Esophagus (tissue), 2 donors: Measurements from ENCODE around the gene RAET1G. TPM values are rescaled to one million over a fixed set of nuclear protein-coding genes. Genes with fewer than 3 reads are reported as not detected.
"Not testable (repeated sequence)": the region's sequence is repeated elsewhere in the genome, so short reads cannot be mapped to it uniquely, and the experiment has no call there.

Experiments
- H3K27ac ChIP-seq, 2 donors: one replicate each; pipeline ENCODE4 v1.5.1; 2013; ENCODE audit warnings: low read depth in 2 of 2, mild to moderate bottlenecking in 2 of 2, inconsistent platforms in 1 of 2, low read length in 1 of 2, moderate library complexity in 1 of 2
- H3K27me3 ChIP-seq, 2 donors: one replicate each; pipeline ENCODE4 v1.6.1; 2013; ENCODE audit warnings: low read length in 2 of 2, control low read depth in 1 of 2, mild to moderate bottlenecking in 1 of 2; ENCODE audit not compliant: insufficient read depth in 2 of 2, control insufficient read depth in 1 of 2
- H3K36me3 ChIP-seq, 2 donors: one replicate each; pipeline ENCODE4 v1.6.1; 2013; ENCODE audit warnings: low read length in 1 of 2; ENCODE audit not compliant: control insufficient read depth in 2 of 2, insufficient read depth in 2 of 2
- H3K4me1 ChIP-seq, 2 donors: one replicate each; pipeline ENCODE4 v1.6.1; 2013; ENCODE audit warnings: low read length in 1 of 2; ENCODE audit not compliant: control insufficient read depth in 2 of 2, insufficient read depth in 2 of 2
- H3K4me3 ChIP-seq, 2 donors: one replicate each; pipeline ENCODE4 v1.5.1; 2013; ENCODE audit warnings: low read length in 2 of 2, mild to moderate bottlenecking in 2 of 2, low read depth in 1 of 2, moderate library complexity in 1 of 2
- H3K9me3 ChIP-seq, 2 donors: one replicate each; pipeline ENCODE4 v1.6.1; 2013; ENCODE audit warnings: mild to moderate bottlenecking in 2 of 2, low read depth in 1 of 2, low read length in 1 of 2, moderate library complexity in 1 of 2; ENCODE audit not compliant: control insufficient read depth in 2 of 2, insufficient read depth in 1 of 2
- WGBS, 2 donors: extraction: QIAGEN DNeasy Blood & Tissue Kit; methylation state at CpG; one replicate each; pipeline ENCODE4 v1.1.7; 2013; 5-methylcytosine and 5-hydroxymethylcytosine counted together
- polyA plus RNA-seq, 2 donors: library from polyadenylated mRNA; stranded (reverse); fragments of 200-250 nt; gene quantifications; one replicate each; pipeline ENCODE4 v1.2.3, GENCODE V29; 2013
- donor health status: healthy with polysubstance abuse.
- donor health status: Bipolar disorder and iron deficiency.

RAET1G gene
- polyA plus RNA-seq, 2 donors = 8.9 to 21.2 TPM

DNA sequence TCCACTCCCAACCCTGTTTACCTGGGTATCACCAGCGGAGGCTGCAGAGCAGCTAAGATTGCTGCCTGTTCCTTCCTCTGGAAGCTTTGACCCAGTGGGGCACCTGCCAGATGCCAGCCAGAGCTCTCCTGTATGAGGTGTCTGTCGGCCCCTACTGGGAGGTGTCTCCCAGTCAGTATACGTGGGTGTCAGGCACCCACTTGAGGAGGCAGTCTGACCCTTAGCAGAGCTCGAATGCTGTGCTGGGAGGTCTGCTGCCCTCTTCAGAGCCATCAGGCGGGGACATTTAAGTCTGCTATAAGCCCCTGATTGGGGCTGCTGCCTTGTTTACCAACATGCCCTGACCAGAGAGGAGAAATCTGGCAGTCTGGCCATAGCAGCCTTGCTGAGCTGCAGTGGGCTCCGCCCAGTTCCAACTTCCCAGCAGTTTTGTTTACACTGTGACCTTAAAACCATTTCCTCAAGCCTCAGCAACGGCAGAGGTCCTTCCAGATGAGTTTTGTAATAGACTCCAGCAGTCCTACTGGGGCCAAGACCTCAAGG, 27.8 kb downstream of the RAET1G start:
- Histone ChIP-seq H3K27ac (peak overlapping the region; percentile 92 to 95), H3K9me3 (no peaks in the 10 kb centered on the region), H3K36me3 (no peaks in the 10 kb centered on the region), H3K27me3 (no peaks in the 10 kb centered on the region), H3K4me3 (no peak overlapping the region), H3K4me1 (peaks cover 16 to 34% of the 10 kb centered on the region in 2 donors)
- WGBS, 2 donors = 32 to 38% methylated on average over 7 of the region's 7 CpGs

GRCh38 chr6:149891864-149892263, 31.1 kb downstream of the RAET1G start:
- H3K27me3 ChIP-seq, H3K36me3 ChIP-seq, H3K9me3 ChIP-seq, H3K4me3 ChIP-seq, H3K27ac ChIP-seq: not testable (repeated sequence)
- WGBS, 2 donors = 77 to 87% methylated on average over 6 of the region's 6 CpGs
- H3K4me1 ChIP-seq = peaks cover 5 to 31% of the 10 kb centered on the region in 2 donors

GRCh38 chr6:149891259-149891658, 31.7 kb downstream of the RAET1G start:
- Histone ChIP-seq H3K9me3 (no peaks in the 10 kb centered on the region), H3K27me3 (no peaks in the 10 kb centered on the region), H3K4me1 (peaks cover 3 to 25% of the 10 kb centered on the region in 2 donors), H3K4me3 (no peak overlapping the region), H3K27ac (peak overlapping the region; percentile 6 to 62), H3K36me3 (no peaks in the 10 kb centered on the region)
- WGBS, 2 donors = 70 to 87% methylated on average over 3 of the region's 3 CpGs

DNA sequence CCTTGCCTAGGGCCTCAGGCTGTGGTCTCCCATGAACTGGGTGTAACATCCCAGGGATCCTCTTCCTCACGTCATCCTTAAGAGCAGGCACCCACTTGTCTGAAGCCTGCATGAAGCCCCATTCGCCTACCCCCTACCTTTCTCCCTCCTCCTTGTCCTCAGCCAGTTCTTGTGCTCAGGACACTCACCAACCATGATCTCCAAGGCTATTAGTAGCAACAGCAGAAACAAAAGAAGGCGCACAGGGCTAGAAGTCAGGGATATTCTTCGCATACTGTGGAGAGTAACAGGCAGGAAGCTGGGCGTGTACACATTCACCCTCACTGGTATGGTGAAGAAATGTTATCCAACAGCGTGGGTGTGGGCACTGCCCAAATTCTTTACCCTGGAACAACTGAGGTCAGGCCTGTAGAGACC, 32.3 kb downstream of the RAET1G start:
- Histone ChIP-seq H3K9me3 (no peaks in the 10 kb centered on the region), H3K4me3 (no peak overlapping the region), H3K4me1 (peaks cover 3 to 20% of the 10 kb centered on the region in 2 donors), H3K36me3 (no peaks in the 10 kb centered on the region), H3K27ac (peak overlapping the region; percentile 62 to 70), H3K27me3 (no peaks in the 10 kb centered on the region)
- 39 to 51% methylated on average over 6 of the region's 6 CpGs for WGBS, 2 donors

GRCh38 chr6:149889326-149889725, 33.6 kb downstream of the RAET1G start:
- Histone ChIP-seq H3K36me3 (no peaks in the 10 kb centered on the region), H3K27me3 (no peaks in the 10 kb centered on the region), H3K27ac (peak overlapping the region in 1 of 2 donors; percentile 63), H3K4me1 (peaks cover 3 to 14% of the 10 kb centered on the region in 2 donors), H3K4me3 (no peak overlapping the region), H3K9me3 (no peaks in the 10 kb centered on the region)
- WGBS, 2 donors = 80 to 81% methylated on average over 7 of the region's 7 CpGs

GRCh38 chr6:149888659-149889058, 34.3 kb downstream of the RAET1G start:
- Histone ChIP-seq H3K4me1 (peaks cover 3 to 14% of the 10 kb centered on the region in 2 donors), H3K4me3 (no peak overlapping the region)

DNA sequence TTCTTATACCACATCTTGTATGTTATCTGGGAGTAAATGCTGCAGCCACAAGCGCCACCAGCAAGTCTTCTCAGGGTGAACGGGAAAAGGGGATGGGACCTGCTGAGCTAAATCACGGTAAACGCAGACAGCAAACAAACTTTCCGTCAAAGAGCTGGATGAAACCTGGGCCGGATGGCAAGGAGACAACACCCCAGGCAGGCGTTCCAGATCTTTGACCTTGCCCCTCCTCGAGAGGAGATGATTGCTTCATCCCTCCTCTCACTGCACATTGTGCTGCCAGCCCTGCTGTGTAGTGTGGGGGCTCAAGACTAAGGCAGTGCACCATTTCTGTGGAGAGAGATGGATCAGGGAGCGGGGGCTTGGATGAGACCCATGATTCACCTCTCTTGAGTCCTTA, 34.8 kb downstream of the RAET1G start:
- H3K36me3 ChIP-seq = no peaks in the 10 kb centered on the region
- H3K27ac ChIP-seq = peak overlapping the region; percentile 62 to 90
- H3K4me1 ChIP-seq = peaks cover 3 to 14% of the 10 kb centered on the region in 2 donors
- no peaks in the 10 kb centered on the region for H3K27me3 ChIP-seq
- WGBS, 2 donors = 50 to 66% methylated on average over 9 of the region's 9 CpGs
- H3K9me3 ChIP-seq = no peaks in the 10 kb centered on the region
- H3K4me3 ChIP-seq = no peak overlapping the region

More at GRCh38 chr6:149888659-149889058, 34.3 kb downstream of the RAET1G start:
- Histone ChIP-seq H3K27me3 (no peaks in the 10 kb centered on the region), H3K27ac (peak overlapping the region in 1 of 2 donors; percentile 88), H3K9me3 (no peaks in the 10 kb centered on the region), H3K36me3 (no peaks in the 10 kb centered on the region)
- WGBS, 2 donors = 47 to 60% methylated on average over 1 of the region's 1 CpG

DNA sequence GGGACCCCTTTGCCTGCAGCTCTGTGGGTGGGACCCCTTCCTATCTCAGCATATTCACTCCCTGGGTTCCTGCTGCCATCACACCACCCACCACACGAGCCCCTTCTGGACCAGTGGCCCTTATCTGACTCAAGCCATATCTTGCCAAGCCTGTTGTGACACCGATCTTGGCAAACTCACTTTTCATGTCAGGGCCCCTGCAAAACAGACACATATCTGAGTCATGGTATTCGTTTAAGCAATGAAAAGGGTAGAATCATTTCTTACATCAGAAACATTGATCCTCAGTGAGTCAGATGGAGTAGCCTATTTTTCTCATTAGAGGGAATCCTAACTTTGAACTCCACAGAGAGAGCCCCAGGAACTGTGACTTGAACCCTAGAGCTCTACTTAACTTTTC, 35.6 kb downstream of the RAET1G start:
- no peaks in the 10 kb centered on the region for H3K9me3 ChIP-seq
- WGBS, 2 donors = 42 to 50% methylated on average over 3 of the region's 3 CpGs
- H3K27me3 ChIP-seq = no peaks in the 10 kb centered on the region
- no peaks in the 10 kb centered on the region for H3K36me3 ChIP-seq
- peak overlapping the region; percentile 73 to 90 for H3K27ac ChIP-seq
- H3K4me3 ChIP-seq = no peak overlapping the region
- peaks cover 3 to 14% of the 10 kb centered on the region in 2 donors for H3K4me1 ChIP-seq

DNA sequence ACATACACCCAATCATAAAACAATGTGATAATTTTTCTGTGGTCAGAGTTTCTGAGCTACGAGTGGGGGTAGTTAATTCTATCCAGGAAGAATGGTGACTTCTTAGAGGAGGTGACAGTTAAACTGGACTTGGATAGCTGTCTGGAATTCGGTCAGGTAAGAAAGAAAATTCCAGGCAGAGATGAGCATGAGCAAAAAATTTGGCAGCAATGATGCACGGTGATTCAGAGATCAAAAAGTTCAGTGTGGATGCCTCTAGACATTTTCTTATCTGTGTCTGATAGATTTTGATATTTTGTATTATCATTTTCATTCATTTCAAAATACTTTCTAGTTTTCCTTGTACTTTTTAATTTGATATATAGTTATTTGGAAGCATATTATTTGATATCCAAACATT, 37.0 kb downstream of the RAET1G start:
- Histone ChIP-seq H3K9me3 (no peaks in the 10 kb centered on the region), H3K4me3 (no peak overlapping the region), H3K27me3 (no peaks in the 10 kb centered on the region), H3K27ac (no peak overlapping the region), H3K36me3 (no peaks in the 10 kb centered on the region), H3K4me1 (peaks cover 3 to 12% of the 10 kb centered on the region in 2 donors)
- 79 to 86% methylated on average over 3 of the region's 3 CpGs for WGBS, 2 donors

GRCh38 chr6:149884617-149885016, 38.3 kb downstream of the RAET1G start:
- Histone ChIP-seq H3K9me3 (no peaks in the 10 kb centered on the region), H3K27ac (no peak overlapping the region), H3K4me3 (no peak overlapping the region), H3K27me3 (no peaks in the 10 kb centered on the region), H3K36me3 (no peaks in the 10 kb centered on the region), H3K4me1 (peaks cover 3 to 9% of the 10 kb centered on the region in 2 donors)
- WGBS, 2 donors = 61 to 67% methylated on average over 7 of the region's 7 CpGs
